IPS DF 4.7 (cell line): ENCODE results near the gene SRL.
"Not testable (repeated sequence)": the region's sequence is repeated elsewhere in the genome, so short reads cannot be mapped to it uniquely, and the experiment has no call there.

Source experiments
- DNase-seq: peaks from one replicate; pipeline ENCODE4 v3.0.0-alpha.2; 2013; ENCODE audit warnings: low spot score; ENCODE audit errors: extremely low read depth

SRL gene

DNA sequence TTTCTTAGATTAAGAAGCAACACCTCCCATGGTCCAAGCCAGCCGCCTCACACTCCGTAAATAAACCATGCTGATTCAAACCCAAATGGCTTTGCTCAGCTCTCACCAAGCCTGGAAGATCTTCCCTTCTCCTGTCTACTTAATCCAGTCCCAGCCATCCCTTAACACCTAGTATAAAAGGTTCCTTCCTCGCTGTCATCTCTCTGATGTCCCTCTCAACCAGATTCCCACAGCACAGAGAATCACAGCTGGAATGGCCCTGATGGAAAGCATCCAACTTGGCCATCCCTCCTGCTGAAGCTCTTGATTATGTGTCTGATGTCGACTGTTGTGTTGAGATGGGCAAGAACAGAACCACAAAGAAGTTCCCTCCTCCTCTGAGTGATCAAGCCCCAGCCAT is 75.1 kb downstream of the SRL start:
- no peak for DNase-seq

DNA sequence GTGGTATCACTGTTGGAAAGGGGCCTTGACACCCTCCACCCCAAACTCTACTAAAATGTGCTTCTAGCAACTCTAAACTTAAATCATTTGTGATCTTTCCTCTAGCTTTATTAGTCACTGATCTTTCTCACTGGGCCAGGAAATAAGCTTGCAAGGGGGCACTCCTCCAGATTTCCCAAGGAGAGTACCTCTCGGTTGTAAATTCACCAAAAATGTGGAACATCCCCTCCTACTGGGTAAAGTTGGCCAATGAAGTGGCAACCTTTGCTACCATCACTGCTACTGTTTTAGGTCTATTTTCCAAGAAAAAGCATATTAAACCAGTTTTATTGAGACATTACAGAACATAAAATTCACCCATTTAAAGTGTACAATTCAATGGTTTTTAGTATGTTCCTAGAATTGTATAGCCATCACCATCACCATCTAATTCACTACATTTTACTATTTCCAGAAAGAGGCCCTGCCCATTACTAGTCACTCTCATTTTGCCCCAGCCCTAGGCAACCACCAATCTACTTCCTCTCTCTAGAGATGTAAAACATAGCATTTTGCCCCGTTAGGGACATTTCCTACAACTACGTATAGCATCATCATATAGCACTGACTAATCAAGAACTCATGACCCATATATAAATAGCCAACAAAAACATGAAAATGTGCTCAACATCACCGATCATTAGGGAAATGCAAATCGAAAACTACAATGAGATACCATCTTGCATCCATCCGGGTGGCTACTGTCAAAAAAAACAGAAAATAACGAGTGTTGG is 81.0 kb downstream of the SRL start:
- no peak for DNase-seq

DNA sequence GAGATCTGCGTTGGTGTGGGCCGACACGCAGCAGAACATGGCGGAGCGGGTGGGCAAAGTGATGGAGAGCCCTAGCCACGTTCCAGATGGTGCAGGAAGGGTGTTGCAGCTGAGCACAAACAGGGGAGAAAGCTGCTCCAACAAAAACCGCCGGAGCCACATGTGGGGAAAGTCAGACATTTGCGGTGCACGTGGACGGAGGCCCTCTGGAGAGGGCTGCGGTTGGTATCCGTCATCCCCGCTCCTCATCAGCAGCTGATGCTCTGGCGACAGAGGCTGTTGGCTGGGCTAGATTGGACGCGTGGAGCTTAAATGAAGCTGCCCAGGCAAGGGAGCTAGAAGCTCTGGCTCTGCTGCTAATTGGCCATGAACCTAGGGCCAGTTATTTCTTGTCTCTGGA is 82.2 kb downstream of the SRL start:
- DNase-seq = no peak

DNA sequence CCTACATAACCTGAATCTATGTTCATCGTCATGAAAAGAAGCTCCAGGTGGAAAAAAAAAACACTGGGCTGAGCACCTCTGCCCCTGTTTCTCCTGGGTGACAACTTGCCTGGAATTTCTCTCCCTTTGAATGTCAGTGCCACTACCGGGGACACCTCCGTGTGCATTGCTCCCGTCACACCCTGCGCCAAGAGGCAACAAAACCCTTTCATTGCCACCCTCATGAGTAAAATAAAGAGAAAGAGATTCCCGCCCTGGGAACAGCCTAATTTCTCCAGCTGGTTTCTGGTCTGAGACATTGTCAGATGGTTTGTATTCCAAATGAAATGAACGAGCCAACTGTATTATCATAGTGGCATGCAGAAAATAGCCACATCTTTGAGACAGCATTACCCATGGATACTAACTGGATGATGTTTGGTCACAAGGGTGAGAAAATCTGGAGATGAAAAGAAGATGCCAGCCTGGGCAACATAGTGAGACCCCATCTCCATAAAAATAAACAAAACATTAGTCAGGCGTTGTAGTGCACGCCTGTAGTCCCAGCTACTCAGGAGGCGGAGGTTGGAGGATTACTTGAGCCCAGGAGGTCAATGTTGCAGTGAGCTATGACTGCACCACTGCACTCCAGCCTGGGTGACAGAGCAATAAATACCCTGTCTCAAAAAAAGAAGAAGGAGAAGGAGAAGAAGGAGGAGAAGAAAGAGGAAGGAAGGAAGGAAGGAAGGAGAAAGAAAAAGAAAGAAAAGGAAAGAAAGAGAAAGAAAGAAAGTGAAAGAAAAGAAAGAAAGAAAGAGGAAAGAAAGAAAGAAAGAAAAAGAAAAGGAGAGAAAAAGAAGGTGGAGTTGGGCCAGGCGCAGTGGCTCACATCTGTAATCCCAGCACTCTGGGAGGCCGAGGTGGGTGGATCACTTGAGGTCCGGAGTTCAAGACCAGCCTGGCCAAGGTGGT is 83.5 kb downstream of the SRL start:
- DNase-seq = no peak

DNA sequence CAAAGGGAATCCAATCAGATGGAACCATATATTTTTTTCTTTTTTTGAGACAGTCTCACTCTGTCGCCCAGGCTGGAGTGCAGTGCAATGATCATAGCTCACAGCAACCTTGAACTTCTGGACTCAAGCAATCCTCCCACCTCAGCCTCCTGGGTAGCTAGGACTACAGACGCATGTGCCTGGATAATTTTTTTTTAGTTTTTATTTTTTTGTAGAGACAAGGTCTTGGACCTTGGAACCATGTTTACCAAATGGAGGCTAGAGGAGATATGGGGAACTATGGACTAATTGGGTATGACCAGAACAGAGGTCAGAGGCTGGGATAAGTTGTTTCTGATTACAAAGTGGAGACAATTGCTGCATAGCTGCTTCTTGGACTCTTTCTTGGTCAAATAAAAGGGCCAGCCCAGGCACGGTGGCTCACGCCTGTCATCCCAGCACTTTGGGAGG is 84.5 kb downstream of the SRL start:
- no peak for DNase-seq

DNA sequence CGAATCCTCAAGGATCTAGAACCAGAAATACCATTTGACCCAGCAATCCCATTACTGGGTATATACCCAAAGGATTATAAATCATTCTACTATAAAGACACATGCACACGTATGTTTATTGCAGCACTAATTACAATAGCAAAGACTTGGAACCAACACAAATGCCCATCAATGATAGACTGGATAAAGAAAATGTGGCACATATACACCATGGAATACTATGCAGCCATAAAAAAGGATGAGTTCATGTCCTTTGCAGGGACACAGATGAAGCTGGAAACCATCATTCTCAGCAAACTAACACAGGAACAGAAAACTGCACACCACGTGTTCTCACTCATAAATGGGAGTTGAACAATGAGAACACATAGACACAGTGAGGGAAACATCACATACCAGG is 85.4 kb downstream of the SRL start:
- DNase-seq = not testable (repeated sequence)

DNA sequence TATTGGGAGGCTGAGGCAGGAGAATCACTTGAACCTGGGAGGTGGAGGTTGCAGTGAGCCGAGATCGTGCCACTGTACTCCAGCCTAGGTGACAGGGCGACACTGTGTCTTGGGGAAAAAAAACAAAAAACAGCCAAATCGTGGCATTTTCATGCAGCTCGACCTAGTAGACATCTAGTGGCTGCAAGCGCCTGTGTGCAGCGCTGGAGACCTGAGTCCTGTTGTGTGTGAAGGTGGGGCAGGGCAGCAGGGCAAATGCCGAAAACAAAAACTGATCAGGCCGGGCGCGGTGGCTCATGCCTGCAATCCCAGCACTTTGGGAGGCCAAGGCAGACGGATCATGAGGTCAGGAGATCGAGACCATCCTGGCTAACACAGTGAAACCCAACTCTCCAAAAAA is 88.5 kb downstream of the SRL start:
- DNase-seq = not testable (repeated sequence)

DNA sequence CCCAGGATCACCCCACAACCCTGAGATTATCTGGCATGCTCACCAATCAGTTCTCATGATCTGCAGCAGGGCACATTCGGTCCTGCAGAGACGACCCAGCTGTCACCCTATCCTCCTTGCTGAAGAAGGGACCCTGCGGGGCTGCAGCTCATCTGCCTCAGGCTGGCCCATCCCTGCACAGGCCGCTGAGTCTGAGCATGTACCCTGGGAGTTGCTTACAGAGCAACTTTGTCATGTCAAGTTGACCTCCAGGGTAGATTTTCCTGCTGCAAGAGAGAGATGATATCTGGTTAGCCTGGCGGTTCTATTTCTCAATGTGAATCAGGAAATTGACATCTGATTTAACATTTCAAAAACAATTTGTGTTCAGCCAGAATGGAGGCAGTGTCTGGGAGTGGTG is 89.6 kb downstream of the SRL start:
- no peak for DNase-seq

DNA sequence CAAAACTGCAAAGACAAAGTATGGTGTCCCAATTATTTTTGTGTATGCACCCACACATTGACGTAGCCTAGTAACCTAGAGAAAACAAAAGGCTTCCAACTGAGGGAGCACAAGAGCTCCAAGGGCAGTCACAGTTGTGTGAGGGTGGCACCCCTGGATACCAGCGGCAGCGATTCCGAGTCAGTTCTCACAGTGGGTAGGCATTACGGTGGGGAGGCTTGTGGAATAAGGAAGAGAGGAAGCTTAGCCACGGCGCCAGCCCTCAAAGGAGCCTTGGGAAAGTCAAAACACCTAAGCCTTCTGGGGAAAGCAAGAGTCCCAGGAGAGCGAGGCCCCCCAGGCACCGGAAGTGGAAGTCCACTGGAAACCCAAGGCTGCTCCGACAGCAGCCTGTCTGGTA is 94.6 kb downstream of the SRL start:
- no peak for DNase-seq

DNA sequence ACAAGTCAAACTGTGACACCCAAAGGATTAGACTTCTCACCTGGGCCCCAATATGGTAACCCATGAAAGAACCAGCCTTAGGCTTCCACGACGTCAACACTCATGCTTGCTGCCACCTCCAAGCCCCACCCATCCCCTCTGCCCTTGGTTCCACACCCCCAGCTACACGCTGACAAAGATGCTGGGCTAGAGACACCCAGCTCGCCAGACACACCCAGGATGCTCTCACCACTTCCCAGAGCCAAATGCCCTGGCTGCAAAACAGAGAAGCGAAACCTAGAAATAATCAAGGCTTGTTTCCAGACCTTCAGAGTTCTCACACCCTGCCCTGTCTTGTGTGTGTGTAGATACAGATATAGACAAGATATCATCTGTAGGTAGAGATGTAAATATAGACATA is 99.6 kb downstream of the SRL start:
- no peak for DNase-seq

DNA sequence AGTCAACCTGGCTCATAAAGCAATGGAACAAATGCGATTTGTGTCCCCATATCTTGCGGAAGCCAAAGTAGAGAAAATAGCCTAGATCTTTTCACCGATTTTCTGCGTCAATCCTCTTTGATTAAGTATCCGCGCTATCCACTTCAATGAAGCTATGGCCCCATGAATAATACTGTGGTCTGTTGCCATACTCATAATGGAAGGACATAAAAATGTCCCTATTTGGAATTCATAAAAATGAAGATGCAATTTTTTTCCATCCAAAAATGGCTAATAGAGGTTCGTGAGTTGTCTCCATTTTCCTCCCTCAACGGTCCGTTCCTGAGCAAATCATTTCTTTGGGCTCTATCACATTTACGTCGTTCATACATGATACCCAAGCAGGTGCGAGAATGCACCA is 100.3 kb downstream of the SRL start:
- no peak for DNase-seq

DNA sequence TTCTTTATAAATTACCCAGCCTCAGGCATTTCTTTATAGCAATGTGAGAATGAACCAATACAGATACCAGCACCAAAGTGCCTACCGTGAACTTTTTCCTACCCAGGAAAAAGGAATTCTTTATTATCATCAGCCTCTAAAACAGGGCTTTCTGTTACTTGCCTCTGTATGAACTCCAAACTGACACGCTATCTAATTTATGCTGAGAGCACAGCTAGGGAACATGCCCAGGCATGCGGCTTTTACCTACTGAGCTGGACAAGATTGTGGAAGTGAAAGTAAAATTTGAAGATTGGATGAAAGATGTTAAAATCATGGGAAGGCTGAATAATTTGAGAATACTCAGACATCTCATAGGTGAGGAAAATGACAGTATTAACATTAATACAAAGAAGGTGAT is 101.2 kb downstream of the SRL start:
- DNase-seq = no peak

DNA sequence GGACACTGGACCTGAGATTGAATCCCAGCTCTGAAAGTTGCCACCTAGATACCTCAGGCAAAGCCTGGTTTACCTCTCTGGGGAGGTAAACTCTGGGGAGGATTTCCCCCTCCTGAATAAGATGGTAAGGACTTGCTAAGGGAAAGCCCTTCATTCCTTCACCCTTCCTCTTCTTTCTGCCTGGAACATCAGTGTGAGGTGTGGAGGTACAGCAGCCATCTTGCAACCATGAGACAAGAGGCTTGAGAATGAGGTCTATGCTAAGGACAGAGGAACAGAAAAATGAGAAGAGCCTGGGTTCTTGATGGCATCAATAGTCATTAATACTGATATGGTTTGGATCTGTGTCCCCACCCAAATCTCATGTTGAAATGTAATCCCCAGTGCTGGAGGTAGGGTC is 101.9 kb downstream of the SRL start:
- DNase-seq = no peak
